ENCODE data around the gene MUC5AC. TPM values are rescaled to one million over a fixed set of nuclear protein-coding genes. Genes with fewer than 3 reads are reported as not detected.

The MUC5AC gene
- total RNA-seq, 4 donors from 2014 or later, result not detected

GRCh38 chr11:1165256-1166041 lies 7.7 kb downstream of the MUC5AC start:
- DNase-seq, result no peak
- no peak overlapping the region for H3K4me3 ChIP-seq
- in situ Hi-C loops (cut with MboI; ENCODE audit: low sequenced_read_pairs in 4 of 4), result no loop called here
- no peak overlapping the region for H3K27ac ChIP-seq
- TF ChIP-seq CTCF (IDR thresholded peaks at IDR 0.05 in 4 of 5, conservative IDR thresholded peaks at IDR 0.05 in 1 of 5) (no peak), POLR2A (IDR thresholded peaks at IDR 0.05) (no peak)
- H3K4me1 ChIP-seq, result no peaks in the 10 kb centered on the region
- ATAC-seq, result no peak
- H3K27me3 ChIP-seq, result peaks cover 2 to 6% (median 4%) of the 10 kb centered on the region in 3 donors
- no peaks in the 10 kb centered on the region for H3K36me3 ChIP-seq
- H3K9me3 ChIP-seq, result no peaks in the 10 kb centered on the region
- intact Hi-C loops (cut with DNase I; ENCODE audit: low total_unique reads), result no loop called here

- intact Hi-C loops (cut with DNase I; ENCODE audit: low total_unique reads) (no loop called here), in situ Hi-C loops (cut with MboI; ENCODE audit: low sequenced_read_pairs in 4 of 4) (no loop called here)
- peaks cover 0 to 3% (median 1%) of the 10 kb centered on the region in 3 donors for H3K27me3 ChIP-seq
- no peak overlapping the region for H3K4me3 ChIP-seq
- no peaks in the 10 kb centered on the region for H3K9me3 ChIP-seq
- ATAC-seq (no peak), DNase-seq (no peak)
- no peaks in the 10 kb centered on the region for H3K4me1 ChIP-seq
- TF ChIP-seq POLR2A (IDR thresholded peaks at IDR 0.05), result no peak
- TF ChIP-seq CTCF (IDR thresholded peaks at IDR 0.05 in 4 of 5, conservative IDR thresholded peaks at IDR 0.05 in 1 of 5), result no peak
- H3K36me3 ChIP-seq, result no peaks in the 10 kb centered on the region
- H3K27ac ChIP-seq, result no peak overlapping the region
These were observed 9.5 kb downstream of the MUC5AC start for GRCh38 chr11:1167256-1167655.

GRCh38 chr11:1167751-1168231 lies 10.0 kb downstream of the MUC5AC start:
- H3K4me3 ChIP-seq, result no peak overlapping the region
- ATAC-seq (no peak), DNase-seq (no peak)
- no peaks in the 10 kb centered on the region for H3K4me1 ChIP-seq
- H3K27ac ChIP-seq, result no peak overlapping the region
- in situ Hi-C loops (cut with MboI; ENCODE audit: low sequenced_read_pairs in 4 of 4), result no loop called here
- H3K36me3 ChIP-seq, result no peaks in the 10 kb centered on the region
- H3K27me3 ChIP-seq, result no peaks in the 10 kb centered on the region
- H3K9me3 ChIP-seq, result no peaks in the 10 kb centered on the region
- intact Hi-C loops (cut with DNase I; ENCODE audit: low total_unique reads), result no loop called here
- no peak for TF ChIP-seq POLR2A (IDR thresholded peaks at IDR 0.05)
- TF ChIP-seq CTCF (IDR thresholded peaks at IDR 0.05 in 4 of 5, conservative IDR thresholded peaks at IDR 0.05 in 1 of 5), result no peak

- intact Hi-C loops (cut with DNase I; ENCODE audit: low total_unique reads) (no loop called here), in situ Hi-C loops (cut with MboI; ENCODE audit: low sequenced_read_pairs in 4 of 4) (no loop called here)
- H3K27me3 ChIP-seq, result no peaks in the 10 kb centered on the region
- H3K4me3 ChIP-seq, result no peak overlapping the region
- TF ChIP-seq CTCF (IDR thresholded peaks at IDR 0.05 in 4 of 5, conservative IDR thresholded peaks at IDR 0.05 in 1 of 5), result no peak
- no peak for TF ChIP-seq POLR2A (IDR thresholded peaks at IDR 0.05)
- ATAC-seq (no peak), DNase-seq (no peak)
- H3K4me1 ChIP-seq, result no peaks in the 10 kb centered on the region
- H3K36me3 ChIP-seq, result no peaks in the 10 kb centered on the region
- no peak overlapping the region for H3K27ac ChIP-seq
- no peaks in the 10 kb centered on the region for H3K9me3 ChIP-seq
These were observed 10.5 kb downstream of the MUC5AC start for GRCh38 chr11:1168256-1168655.

Data from gastrocnemius medialis (tissue), 4 donors.